ENCODE results near the gene CHST3.

DNA sequence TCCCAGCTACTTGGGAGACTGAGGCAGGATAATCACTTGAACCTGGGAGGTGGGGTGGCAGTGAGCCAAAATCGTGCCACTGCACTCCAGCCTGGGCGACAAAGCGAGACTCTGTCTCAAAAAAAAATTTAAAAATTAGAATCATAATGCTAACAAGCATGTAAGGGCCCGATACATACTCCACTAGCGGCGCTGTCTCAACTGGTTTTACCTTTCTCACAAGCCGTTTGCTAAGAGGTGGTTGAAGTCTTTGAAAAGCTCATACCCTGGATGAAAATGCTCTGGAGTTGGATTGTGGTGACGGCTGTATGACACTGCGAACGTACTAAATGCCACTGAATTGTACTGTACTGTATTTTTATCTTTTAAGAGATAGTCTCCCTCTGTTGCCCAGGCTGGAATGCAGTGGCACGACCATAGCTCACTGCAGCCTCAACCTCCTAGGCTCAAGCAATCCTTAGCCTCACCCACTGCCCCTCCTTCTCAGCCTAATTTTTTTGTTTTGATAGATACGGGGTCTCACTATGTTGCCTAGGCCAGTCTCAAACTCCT is 94.2 kb downstream of the CHST3 start:
- TF ChIP-seq, protein P1, sequence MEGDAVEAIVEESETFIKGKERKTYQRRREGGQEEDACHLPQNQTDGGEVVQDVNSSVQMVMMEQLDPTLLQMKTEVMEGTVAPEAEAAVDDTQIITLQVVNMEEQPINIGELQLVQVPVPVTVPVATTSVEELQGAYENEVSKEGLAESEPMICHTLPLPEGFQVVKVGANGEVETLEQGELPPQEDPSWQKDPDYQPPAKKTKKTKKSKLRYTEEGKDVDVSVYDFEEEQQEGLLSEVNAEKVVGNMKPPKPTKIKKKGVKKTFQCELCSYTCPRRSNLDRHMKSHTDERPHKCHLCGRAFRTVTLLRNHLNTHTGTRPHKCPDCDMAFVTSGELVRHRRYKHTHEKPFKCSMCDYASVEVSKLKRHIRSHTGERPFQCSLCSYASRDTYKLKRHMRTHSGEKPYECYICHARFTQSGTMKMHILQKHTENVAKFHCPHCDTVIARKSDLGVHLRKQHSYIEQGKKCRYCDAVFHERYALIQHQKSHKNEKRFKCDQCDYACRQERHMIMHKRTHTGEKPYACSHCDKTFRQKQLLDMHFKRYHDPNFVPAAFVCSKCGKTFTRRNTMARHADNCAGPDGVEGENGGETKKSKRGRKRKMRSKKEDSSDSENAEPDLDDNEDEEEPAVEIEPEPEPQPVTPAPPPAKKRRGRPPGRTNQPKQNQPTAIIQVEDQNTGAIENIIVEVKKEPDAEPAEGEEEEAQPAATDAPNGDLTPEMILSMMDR (conservative IDR thresholded peaks at IDR 0.05; ENCODE audit: low read depth, low read length): no peak
- no peak for TF ChIP-seq EZH2 (IDR thresholded peaks at IDR 0.05; ENCODE audit: borderline replicate concordance, low read depth, low read length, poor library complexity, severe bottlenecking)

All from A673 (cell line).